Smooth muscle cell of bladder (primary cell): ENCODE results near the gene FHIP1A. TPM values are rescaled to one million over a fixed set of nuclear protein-coding genes. Genes with fewer than 3 reads are reported as not detected.

Experiments
- total RNA-seq: library from RNA; depleted of rRNA; stranded (reverse); fragments of >200 nt; gene quantifications from 2 replicates; pipeline ENCODE4 v1.2.3, GENCODE V29; 2014

The FHIP1A gene
- 0.43 and 1.2 TPM in 2 replicates for total RNA-seq

DNA sequence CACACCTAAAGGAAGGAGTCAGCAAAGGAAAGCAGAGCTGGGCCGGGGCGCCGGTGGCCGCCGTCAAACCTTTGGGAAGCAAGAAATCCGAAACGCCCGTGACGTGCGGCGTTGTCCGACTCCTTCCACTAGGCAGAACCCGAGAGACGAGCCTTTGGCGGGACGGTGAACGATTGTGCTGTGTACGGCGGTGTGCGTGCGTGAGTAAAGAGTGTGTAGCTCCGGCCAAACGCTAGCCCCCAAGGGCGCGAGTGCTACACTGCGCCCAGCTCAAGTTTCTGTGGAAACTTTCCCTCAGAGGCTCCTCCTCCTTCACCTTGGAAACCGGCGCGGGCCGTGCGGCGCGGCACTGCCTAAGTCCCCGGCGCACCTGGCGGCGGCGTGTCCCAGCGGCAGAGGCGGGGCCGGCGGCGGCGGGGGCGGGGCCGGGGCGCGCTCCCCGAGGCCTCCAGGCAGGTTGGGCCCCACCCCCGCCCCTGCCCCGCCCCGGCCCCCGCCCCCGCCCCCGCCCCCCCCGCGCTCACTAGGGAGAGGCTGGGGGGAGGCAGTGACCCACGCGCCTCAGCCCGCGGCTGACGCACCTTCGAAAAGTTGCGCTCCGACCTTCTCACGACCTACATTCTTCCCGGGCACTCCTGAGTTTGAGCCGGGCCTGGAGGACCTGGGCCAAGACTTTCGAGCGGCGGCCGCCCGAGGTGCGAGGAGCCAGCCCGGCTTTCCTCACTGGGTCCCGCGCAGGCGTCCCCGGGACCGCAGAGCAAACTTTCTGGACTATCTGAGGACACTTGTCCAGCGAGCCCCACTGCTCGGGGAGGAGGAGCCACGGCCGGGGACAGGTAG is at the start of gene FHIP1A:
Gene FHIP1A (plus strand): TSS at position 547 of the 840 bp plus-strand sequence. CDS start 157,084 bp downstream, outside the sequence.

Other genes starting within 250 kb of the FHIP1A start
- gene PRSS48, start 132.0 kb upstream of the FHIP1A start, total RNA-seq = not detected in 2 replicates
- 29.2 and 35.9 TPM in 2 replicates for gene SH3D19, start 83.6 kb upstream of the FHIP1A start, total RNA-seq